SH-SY5Y (cell line): ENCODE measurements around the gene SLC19A1.

Experiments
- GATA2 ChIP-seq: IDR thresholded peaks from 2 replicates; pipeline ENCODE4 v1.6.1; 2011; ENCODE audit warnings: mild to moderate bottlenecking, low read depth, low read length
- GATA3 ChIP-seq: IDR thresholded peaks from 2 replicates; pipeline ENCODE4 v1.6.1; 2011; ENCODE audit warnings: low read depth, mild to moderate bottlenecking, low read length, moderate library complexity

The SLC19A1 gene

GRCh38 chr21:45507888-45508508 lies 34.2 kb downstream of the SLC19A1 start:
- TF ChIP-seq GATA2 (no peak), GATA3 (no peak)

GRCh38 chr21:45507523-45507875 lies 34.7 kb downstream of the SLC19A1 start:
- TF ChIP-seq GATA2 (no peak), GATA3 (no peak)

- TF ChIP-seq GATA3 (no peak), GATA2 (no peak)
Measured at GRCh38 chr21:45506836-45507522, 35.3 kb downstream of the SLC19A1 start.

GRCh38 chr21:45506241-45506817 lies 35.9 kb downstream of the SLC19A1 start:
- no peak for TF ChIP-seq GATA3
- TF ChIP-seq GATA2, result no peak

GRCh38 chr21:45505416-45506021 lies 36.7 kb downstream of the SLC19A1 start:
- TF ChIP-seq GATA2, result no peak
- no peak for TF ChIP-seq GATA3

DNA sequence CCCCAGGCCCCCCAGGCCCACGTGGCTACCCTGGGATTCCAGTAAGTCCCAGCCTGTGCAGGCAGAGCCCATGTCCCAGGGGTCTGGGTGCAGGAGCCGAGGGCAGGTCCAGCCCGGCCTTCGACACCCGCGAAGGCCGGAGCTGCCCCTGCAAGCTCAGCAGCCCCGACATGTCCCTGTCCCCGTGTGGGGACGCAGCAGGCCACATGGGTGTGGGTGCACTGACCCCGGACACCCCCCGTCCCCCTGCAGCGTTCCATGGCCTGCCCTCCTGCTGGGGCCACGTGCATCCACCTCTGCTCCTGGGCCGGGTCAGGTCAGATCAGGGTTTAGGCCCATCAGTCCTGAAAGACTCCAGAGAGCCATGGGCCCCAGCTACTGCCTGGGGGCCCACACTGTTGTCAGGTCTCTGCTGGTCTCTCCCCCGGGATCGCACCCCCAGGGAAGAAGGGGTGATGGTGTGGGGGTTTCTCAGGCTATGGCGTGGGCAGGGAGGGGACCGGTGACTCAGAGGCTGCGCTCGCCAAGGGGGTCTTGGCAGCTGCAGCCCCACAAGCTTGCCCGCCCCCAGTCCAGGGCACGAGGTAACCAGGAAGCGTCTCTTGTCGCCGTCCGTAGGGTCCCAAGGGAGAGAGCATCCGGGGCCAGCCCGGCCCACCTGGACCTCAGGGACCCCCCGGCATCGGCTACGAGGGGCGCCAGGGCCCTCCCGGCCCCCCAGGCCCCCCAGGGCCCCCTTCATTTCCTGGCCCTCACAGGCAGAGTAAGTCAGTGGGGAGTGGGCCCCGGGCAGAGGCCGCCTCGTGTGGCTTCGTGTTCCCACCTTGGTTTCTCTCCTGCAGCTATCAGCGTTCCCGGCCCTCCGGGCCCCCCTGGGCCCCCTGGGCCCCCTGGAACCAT lies 37.5 kb downstream of the SLC19A1 start:
- TF ChIP-seq GATA3 (no peak), GATA2 (no peak)

- TF ChIP-seq GATA2 (no peak), GATA3 (no peak)
Measured at GRCh38 chr21:45504021-45504515, 38.2 kb downstream of the SLC19A1 start.

DNA sequence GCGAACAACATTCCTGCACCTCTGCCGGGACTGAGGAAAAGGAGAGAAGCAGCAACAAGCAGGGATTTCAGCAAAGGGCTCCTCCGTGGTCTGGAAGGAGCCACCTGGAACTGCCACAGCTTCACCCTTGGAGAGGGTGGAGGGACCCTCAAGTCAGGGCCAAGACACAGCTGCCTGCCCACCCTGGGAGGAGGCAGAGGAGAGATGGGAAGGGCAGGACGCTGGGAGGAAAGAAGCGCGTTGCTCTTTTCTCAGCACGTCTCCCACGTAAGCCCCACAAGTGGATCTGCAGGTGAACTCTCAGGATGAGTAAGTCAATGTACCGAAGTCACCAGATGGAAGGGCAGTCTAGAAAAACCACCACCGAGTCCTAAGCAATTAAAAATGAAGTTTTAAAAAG lies 39.6 kb downstream of the SLC19A1 start:
- TF ChIP-seq GATA3 (no peak), GATA2 (no peak)

DNA sequence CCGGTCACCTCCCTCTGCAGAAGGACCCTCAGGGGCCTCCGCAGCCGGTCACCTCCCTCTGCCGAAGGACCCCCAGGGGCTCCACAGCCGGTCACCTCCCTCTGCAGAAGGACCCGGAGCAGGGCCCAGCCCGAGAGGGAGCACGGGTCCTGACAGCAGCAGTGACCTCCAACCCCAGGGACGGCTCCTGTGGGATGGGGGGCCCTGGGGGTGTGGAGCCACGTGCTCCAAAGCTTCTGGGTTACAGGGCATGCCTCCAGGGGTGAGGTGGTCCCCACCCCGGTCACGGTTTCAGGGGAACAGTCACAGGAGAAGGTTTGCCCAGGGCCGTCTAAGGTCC lies 40.3 kb downstream of the SLC19A1 start:
- TF ChIP-seq GATA2, result no peak
- TF ChIP-seq GATA3, result no peak

DNA sequence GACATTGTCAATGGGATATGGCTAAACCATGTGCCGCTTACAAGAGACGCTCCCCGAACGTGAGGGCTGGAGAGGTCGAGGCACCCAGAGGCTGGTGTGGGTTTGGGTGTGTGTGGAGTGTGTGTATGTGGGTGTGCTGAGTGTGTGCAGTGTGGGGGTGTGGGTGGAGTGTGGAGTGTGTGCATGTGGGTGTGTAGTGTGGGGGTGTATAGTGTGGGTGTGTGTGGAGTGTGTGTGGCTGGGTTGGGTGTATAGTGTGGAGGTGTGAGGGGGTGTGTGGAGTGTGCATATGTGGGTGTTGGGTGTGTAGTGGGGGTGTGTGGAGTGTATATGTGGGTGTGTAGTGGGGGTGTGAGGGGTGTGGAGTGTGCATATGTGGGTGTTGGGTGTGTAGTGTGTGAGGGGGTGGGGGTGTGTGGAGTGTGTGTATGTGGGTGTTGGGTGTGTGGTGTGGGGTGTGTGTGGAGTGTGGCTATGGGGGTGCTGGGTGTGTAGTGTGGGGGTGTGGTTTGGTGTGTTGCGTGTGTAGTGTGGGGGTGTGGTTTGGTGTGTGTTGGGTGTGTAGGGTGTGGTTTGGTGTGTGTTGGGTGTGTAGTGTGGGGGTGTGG lies 42.2 kb downstream of the SLC19A1 start:
- TF ChIP-seq GATA2 (no peak), GATA3 (no peak)

- no peak for TF ChIP-seq GATA2
- no peak for TF ChIP-seq GATA3
Measured at GRCh38 chr21:45499201-45499750, 43.0 kb downstream of the SLC19A1 start.

DNA sequence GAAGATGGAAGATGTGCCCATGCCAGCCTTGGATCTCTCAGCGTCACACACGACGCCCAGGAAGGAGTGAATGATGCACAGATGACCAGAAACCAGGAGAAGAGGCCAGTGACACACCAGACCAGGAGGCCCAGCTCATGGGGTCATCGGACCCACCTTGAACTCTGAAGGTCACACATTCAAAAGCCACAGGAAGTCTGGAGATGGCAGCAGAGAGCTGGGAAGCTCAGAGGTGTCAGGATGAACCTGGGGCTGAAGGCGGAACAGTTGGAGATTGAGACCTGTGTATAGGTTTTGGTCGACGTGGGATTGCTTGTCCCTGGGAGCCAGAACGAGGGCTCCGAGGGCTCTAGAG lies 43.6 kb downstream of the SLC19A1 start:
- TF ChIP-seq GATA3, result no peak
- TF ChIP-seq GATA2, result no peak
